Stimulated activated effector memory CD8-positive, alpha-beta T cell treated with anti-CD3 and anti-CD28 coated beads, Interleukin-12 subunit alpha, Interleukin-12 subunit beta, amount 100 ng/mL, for 72 hours (primary cell): Measurements from ENCODE around the gene LHPP.

Experiments used
- ATAC-seq: fragments of 150-1000 bp; cut with Tn5 transposase; 2 replicates; pipeline ENCODE4 v1.10.0; 2021
- DNase-seq, 2 donors: peaks; one replicate each; pipeline ENCODE4 v3.0.0; 2021 to 2022; ENCODE audit warnings: low spot score in 2 of 2
- H3K27ac Mint-ChIP-seq: one replicate; pipeline ENCODE4 v1.8.0; 2022; ENCODE audit warnings: mild to moderate bottlenecking, mixed read lengths
- H3K36me3 Mint-ChIP-seq: one replicate; pipeline ENCODE4 v1.8.0; 2022; ENCODE audit warnings: mild to moderate bottlenecking, mixed read lengths
- H3K4me1 Mint-ChIP-seq: one replicate; pipeline ENCODE4 v1.8.0; 2022; ENCODE audit warnings: mixed read lengths
- H3K4me3 Mint-ChIP-seq: one replicate; pipeline ENCODE4 v1.8.0; 2022; ENCODE audit warnings: mild to moderate bottlenecking, mixed read lengths
- H3K9me3 Mint-ChIP-seq: one replicate; pipeline ENCODE4 v1.8.0; 2022; ENCODE audit warnings: mixed read lengths

LHPP gene

DNA sequence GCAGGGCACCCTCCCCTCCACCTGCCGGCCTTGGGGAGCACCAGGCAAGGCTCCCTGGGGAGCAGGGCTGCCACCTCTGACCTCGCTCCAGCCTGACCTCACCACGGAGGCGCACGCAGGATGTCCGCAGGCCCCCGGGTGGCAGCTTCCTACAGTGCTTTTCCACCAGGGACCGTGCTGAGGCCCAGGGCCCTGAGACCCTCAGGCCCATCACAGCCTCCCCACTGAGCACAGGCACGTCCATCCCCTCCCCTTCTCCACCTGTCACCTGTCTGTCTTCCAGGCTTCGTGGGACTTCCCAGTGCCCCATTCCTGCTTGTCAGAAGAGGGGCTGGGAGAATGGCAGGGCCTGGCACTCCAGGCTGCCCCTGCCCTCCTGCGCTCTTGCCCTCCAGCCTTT lies 90.1 kb downstream of the LHPP start:
- H3K4me3 Mint-ChIP-seq: no peak overlapping the region
- peak overlapping the region; percentile 48 for H3K27ac Mint-ChIP-seq
- DNase-seq: no peak
- peaks cover 5% of the 10 kb centered on the region for H3K4me1 Mint-ChIP-seq
- no peaks in the 10 kb centered on the region for H3K9me3 Mint-ChIP-seq
- no peaks in the 10 kb centered on the region for H3K36me3 Mint-ChIP-seq
- ATAC-seq: no peak

DNA sequence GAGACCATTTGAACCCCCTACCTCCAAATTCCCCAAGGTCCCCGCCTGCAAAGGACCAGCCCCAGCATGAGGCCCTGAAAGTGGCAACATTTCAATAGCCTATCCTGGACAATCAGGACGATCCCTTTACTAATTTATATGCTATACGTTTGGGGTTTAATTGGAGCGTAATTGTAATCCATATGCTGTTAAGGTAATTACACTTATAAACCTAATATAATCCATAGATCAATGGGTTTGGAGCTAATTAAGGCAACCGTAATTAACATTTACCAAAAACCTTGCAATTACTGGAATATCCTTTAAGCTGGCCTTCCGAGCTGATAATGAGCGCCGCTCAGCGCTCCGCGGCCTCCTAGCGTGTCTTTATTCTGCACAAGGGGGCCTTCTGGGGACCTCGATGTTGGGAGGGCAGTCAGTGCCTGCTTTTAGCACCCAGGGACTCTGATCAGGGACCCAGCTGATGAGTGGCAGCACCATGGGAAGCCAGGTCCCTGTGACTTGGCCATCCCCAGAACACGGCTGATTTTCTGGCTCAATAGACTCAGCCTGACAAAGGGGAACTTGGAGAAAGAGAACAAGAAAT lies 91.2 kb downstream of the LHPP start:
- DNase-seq: no peak
- ATAC-seq: no peak
- H3K4me1 Mint-ChIP-seq: peaks cover 5% of the 10 kb centered on the region
- H3K36me3 Mint-ChIP-seq: no peaks in the 10 kb centered on the region
- H3K4me3 Mint-ChIP-seq: no peak overlapping the region
- no peaks in the 10 kb centered on the region for H3K9me3 Mint-ChIP-seq
- H3K27ac Mint-ChIP-seq: no peak overlapping the region

- H3K27ac Mint-ChIP-seq: no peak overlapping the region
- H3K4me3 Mint-ChIP-seq: no peak overlapping the region
- no peaks in the 10 kb centered on the region for H3K9me3 Mint-ChIP-seq
- DNase-seq (no peak), ATAC-seq (no peak)
- no peaks in the 10 kb centered on the region for H3K36me3 Mint-ChIP-seq
- peaks cover 5% of the 10 kb centered on the region for H3K4me1 Mint-ChIP-seq
Measured at GRCh38 chr10:124554085-124554858, 92.6 kb downstream of the LHPP start.

GRCh38 chr10:124557167-124557566 lies 95.5 kb downstream of the LHPP start:
- DNase-seq (no peak), ATAC-seq (no peak)
- Mint-ChIP-seq H3K36me3 (no peaks in the 10 kb centered on the region), H3K4me1 (peaks cover 8% of the 10 kb centered on the region), H3K4me3 (no peak overlapping the region), H3K27ac (no peak overlapping the region), H3K9me3 (peaks cover 4% of the 10 kb centered on the region)

DNA sequence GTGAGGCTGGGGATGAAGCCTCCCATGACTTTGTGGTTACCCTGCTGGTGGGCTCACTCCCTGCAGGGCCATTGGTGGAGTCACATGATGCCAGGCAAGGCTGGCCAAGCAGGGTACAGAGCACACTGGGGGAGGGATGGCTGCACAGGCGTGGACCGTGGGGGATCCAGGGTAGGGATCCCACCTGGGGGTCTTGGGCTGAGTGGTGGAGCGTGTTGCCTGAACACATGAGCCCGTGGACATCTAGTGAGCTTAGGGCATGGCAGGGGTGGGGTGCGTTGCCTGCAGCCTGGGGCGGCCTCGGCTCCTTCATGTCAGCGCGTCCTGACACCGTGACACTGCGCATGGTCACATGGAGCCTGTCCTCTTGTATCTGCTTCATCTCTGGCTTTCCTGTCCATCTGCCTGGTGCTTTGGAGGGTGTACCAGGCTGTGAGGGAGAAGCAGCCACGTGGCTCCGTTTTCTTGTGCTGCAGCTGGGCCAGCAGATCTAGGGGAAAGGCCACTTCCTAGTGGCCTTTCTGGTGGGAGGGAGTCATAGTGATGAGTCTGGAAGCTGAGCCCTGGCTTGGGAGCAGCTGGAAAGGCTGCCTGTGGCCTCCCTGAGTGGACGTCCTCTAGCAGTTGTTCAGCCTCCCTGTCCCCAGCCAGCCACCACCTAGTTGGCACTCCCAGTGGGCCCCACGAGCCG lies 96.2 kb downstream of the LHPP start:
- Mint-ChIP-seq H3K4me3 (no peak overlapping the region), H3K4me1 (peaks cover 10% of the 10 kb centered on the region), H3K36me3 (no peaks in the 10 kb centered on the region), H3K27ac (no peak overlapping the region), H3K9me3 (peaks cover 4% of the 10 kb centered on the region)
- ATAC-seq (no peak), DNase-seq (no peak)

DNA sequence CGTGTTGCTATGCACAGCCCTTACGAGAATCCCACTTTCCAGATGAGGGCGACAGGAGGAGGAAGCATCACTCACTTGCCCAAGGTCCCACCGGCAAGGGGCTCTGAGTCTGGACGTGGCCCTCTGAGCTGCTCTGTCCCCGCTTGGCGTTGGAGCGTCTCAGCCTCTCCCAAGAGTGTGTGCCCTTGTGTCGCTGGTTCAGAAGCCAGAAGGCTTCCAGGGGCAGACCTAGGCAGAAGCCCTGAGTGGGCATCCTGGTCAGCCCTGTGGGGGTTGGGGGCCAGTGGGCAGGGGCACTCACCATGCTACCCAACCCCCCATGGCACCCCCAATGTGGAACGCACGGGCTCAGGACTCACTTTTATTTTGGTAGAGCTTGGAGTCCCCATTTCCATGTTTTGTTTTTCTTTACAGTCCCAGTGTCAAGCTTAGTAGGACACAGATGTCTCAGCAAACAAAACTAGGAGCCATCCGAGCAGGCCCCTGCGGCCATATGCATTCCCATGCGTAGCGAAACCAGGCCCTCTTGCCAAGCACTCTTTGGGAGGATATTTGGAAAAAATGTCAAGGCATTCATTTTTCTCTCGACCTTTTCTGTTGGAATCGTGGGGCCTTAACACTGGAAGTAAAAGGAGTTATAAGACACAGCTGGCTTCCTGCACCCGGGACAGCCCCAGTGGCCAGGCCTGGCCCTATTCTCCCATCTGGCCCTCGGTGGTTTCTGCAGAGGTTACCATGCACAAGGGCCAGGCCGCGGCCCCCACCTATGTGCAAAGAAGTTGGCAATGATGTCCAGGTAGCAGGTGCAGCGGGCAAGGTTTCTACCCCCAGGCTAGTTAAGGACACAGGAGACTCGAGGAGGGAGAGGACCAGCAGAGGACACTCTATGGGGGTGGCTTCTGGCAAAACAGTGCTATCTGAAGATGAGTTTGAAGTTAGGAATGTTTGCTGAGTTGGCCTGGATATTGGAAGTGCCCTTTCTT lies 97.0 kb downstream of the LHPP start:
- H3K4me1 Mint-ChIP-seq: peaks cover 10% of the 10 kb centered on the region
- H3K27ac Mint-ChIP-seq: no peak overlapping the region
- no peaks in the 10 kb centered on the region for H3K36me3 Mint-ChIP-seq
- H3K4me3 Mint-ChIP-seq: no peak overlapping the region
- ATAC-seq: no peak
- H3K9me3 Mint-ChIP-seq: peaks cover 4% of the 10 kb centered on the region
- DNase-seq: no peak

- Mint-ChIP-seq H3K9me3 (peaks cover 4% of the 10 kb centered on the region), H3K4me3 (no peak overlapping the region), H3K27ac (no peak overlapping the region), H3K4me1 (peaks cover 10% of the 10 kb centered on the region), H3K36me3 (no peaks in the 10 kb centered on the region)
- ATAC-seq (no peak), DNase-seq (no peak)
Measured at GRCh38 chr10:124559372-124560132, 97.9 kb downstream of the LHPP start.

DNA sequence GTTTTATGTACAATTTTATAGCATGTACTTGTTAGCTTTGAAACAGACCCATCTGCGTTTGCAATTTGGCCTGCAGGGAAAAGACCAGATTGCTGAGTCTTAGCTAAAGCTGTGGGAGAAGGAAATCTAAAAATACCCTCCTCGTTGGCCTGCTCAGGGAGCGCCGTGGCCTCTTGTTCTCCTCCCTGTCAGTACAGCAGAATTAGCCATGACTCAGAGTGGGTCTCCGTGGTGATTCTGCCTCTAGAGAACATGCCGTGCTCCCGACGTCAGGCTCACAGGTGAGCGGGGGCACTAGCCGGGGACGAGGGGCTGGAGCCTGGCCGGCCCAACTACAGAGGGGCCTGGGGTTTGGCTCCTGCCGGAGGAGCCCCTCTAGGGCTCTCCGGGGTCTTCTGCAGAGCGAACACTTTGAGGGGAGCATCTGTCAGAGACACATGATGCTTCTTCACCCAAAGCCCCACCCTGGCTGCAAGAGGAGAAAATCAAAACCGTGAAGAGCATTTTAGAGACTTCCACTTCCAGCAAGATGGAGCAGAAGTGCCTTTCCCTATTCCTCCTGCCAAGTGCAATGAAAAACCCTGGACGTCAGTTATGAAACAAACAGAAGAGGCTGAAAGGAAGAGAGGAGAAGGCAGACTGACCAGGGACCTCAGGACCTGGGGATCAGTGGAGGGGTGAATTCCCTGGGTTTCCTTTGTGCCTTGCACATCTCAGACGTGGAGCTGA lies 98.9 kb downstream of the LHPP start:
- H3K4me1 Mint-ChIP-seq: peaks cover 10% of the 10 kb centered on the region
- no peak overlapping the region for H3K4me3 Mint-ChIP-seq
- no peak overlapping the region for H3K27ac Mint-ChIP-seq
- ATAC-seq (no peak), DNase-seq (no peak)
- H3K36me3 Mint-ChIP-seq: no peaks in the 10 kb centered on the region
- H3K9me3 Mint-ChIP-seq: peaks cover 4% of the 10 kb centered on the region

DNA sequence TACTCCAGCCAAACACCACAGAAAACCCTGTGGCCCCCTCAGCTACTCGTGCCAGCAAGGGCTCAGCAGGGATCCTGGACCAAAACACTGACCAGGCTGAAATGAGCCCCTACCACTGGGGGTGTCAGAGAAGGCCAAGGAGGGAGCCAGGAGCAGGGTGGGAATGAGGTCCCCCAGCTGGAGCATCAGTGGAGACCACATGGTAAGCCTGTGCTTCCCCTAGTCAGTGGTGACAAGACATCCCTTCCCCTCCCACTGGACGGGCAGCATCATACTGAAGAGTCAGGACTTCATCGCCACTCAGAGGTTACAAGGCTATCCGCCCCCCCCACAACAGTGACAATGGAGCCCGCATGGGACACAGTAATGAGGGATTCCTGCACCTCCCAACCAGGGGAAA lies 99.6 kb downstream of the LHPP start:
- Mint-ChIP-seq H3K4me3 (no peak overlapping the region), H3K36me3 (no peaks in the 10 kb centered on the region), H3K4me1 (peaks cover 10% of the 10 kb centered on the region), H3K9me3 (peaks cover 4% of the 10 kb centered on the region), H3K27ac (no peak overlapping the region)
- ATAC-seq: no peak
- no peak for DNase-seq

DNA sequence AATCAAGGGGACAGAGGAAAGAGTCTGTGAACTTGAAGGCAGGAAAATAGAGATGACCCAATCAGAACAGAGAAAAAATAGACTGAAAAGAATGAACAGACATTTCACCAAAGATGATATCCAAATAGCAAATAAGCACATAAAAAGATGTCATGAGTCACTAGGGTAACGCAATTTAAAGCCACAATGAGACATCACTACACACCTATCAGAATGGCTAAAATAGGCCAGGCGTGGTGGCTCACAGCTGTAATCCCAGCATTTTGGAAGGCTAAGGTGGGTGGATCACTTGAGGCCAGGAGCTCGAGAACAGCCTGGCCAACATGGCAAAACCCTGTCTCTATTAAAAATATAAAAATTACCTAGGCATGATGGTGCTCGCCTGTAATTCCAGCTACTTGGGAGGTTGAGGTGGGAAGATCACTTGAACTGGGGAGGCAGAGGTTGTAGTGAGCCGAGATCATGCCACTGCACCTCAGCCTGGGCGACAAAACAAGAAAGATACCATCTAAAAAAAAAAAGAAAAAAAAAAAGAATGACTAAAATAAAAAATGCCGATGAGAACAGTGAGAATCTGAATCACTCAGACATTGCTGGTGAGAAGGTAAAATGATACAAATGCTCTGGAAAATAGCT lies 100.9 kb downstream of the LHPP start:
- H3K27ac Mint-ChIP-seq: peak overlapping the region; percentile 70
- DNase-seq (no peak), ATAC-seq (no peak)
- no peaks in the 10 kb centered on the region for H3K36me3 Mint-ChIP-seq
- H3K4me1 Mint-ChIP-seq: peaks cover 10% of the 10 kb centered on the region
- no peak overlapping the region for H3K4me3 Mint-ChIP-seq
- peaks cover 4% of the 10 kb centered on the region for H3K9me3 Mint-ChIP-seq

DNA sequence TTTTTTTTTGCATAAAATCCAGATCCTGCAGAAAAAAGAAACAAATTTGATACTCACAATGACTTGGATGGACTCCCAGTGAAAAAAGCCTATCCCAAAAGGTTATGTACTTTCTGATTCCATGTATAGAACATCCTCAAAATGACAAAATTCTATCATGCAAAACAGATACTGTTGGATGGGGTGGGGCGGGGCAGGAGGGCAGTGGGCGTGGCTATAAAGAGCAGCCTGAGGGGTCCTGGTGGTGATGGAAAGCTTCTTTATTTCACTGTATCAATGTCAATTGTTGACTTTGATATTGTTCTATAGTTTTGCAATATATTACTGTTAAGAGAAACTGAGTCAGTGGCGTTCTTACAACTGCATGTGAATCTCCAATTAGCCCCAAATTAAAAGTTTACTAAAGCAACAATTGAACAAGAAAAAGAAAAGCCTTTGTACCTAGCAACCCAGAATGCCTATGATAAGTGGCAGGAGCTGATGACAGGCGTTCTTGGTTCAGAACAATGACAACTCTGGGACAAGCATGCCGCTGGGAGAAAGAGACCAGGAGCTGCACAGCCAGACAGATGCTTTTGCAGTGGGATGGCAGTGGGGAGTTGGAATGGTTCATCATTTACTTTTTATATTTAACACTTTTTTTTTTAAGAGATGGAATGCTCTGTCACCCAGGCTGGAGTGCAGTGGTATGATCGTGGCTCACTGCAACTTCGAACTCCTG lies 101.9 kb downstream of the LHPP start:
- no peak for ATAC-seq
- H3K9me3 Mint-ChIP-seq: peaks cover 4% of the 10 kb centered on the region
- H3K4me1 Mint-ChIP-seq: peaks cover 10% of the 10 kb centered on the region
- no peaks in the 10 kb centered on the region for H3K36me3 Mint-ChIP-seq
- no peak overlapping the region for H3K4me3 Mint-ChIP-seq
- no peak for DNase-seq
- H3K27ac Mint-ChIP-seq: no peak overlapping the region

DNA sequence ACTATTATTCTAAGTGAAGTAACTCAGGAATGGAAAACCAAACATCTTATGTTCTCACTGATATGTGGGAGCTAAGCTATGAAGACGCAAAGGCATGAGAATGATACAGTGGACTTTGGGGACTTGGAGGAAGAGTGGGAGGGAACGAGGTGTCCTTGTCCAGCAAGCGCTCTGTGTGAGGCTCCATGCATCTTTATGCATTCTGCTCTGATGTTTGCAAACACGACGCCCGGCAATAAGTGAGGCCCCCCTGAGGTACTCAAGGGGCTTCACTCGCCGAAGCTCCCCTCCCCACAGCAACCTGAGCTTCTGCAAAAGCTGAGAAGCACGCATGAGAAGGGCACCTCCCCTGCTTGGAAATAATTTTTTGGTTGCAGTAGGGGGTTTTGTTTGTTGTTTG lies 103.3 kb downstream of the LHPP start:
- no peaks in the 10 kb centered on the region for H3K36me3 Mint-ChIP-seq

DNA sequence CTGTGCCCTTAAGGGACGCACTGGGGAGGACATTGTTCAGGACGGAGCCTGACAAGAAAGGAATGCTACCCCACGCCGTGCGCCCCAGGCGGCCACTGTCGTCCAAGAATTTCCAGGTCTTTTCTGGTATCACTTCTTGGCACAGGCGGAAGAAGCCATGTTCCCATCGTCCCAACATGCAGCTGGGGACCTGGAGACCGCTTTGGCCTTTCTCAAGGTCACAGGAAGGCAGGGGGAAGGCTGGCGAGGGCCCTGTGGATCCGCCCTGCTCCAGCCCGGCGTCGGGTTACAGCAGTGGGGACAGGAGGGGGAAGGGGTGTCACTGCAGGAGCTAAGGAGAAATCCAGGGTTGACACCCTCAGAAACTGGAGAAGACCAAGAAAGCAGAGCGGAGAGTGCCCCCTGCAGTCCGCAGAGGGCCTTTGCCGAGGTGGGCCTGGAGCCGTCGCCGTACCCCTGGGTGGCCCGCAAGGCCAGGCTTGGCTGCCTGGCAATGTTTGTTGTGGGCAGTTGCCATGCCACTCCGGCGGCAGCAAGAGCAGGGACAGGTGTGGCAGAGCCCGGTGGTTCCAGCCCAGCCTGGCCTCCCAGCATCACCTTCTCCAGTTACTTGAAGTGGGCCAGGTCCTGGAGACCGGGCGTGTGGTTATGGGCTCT lies 104.1 kb downstream of the LHPP start:
- Mint-ChIP-seq H3K4me3 (no peak overlapping the region), H3K9me3 (peaks cover 4% of the 10 kb centered on the region), H3K4me1 (peaks cover 10% of the 10 kb centered on the region), H3K27ac (no peak overlapping the region), H3K36me3 (no peaks in the 10 kb centered on the region)
- peak; percentile 36 for ATAC-seq
- no peak for DNase-seq

More for the DNA sequence above, 103.3 kb downstream of the LHPP start:
- Mint-ChIP-seq H3K9me3 (peaks cover 4% of the 10 kb centered on the region), H3K27ac (no peak overlapping the region), H3K4me3 (no peak overlapping the region), H3K4me1 (peaks cover 10% of the 10 kb centered on the region)
- no peak for ATAC-seq
- no peak for DNase-seq
